HG03039 (cell line): ENCODE data around the gene POLR2B.
"Not testable (repeated sequence)": the region's sequence is repeated elsewhere in the genome, so short reads cannot be mapped to it uniquely, and the experiment has no call there.

Source experiments
- ATAC-seq: cut with Tn5 transposase; IDR thresholded peaks from one replicate; pipeline ENCODE4 v1.9.1; 2021; ENCODE audit warnings: mild to moderate bottlenecking, moderate library complexity; ENCODE audit not compliant: unreplicated experiment

Gene POLR2B

GRCh38 chr4:56986192-56986591 lies 7.5 kb downstream of the POLR2B start:
- ATAC-seq: no peak

GRCh38 chr4:56986952-56987351 lies 8.3 kb downstream of the POLR2B start:
- ATAC-seq: no peak

- no peak for ATAC-seq
Observed at GRCh38 chr4:56990109-56990905, 11.6 kb downstream of the POLR2B start.

GRCh38 chr4:56995525-56995924 lies 16.8 kb downstream of the POLR2B start:
- no peak for ATAC-seq

GRCh38 chr4:56999751-57000150 lies 21.1 kb downstream of the POLR2B start:
- ATAC-seq: no peak

- no peak for ATAC-seq
Observed at GRCh38 chr4:57013543-57014120, 34.9 kb downstream of the POLR2B start.

GRCh38 chr4:57018980-57019379 lies 40.3 kb downstream of the POLR2B start:
- no peak for ATAC-seq

- no peak for ATAC-seq
Observed at GRCh38 chr4:57020467-57021101, 41.9 kb downstream of the POLR2B start.

GRCh38 chr4:57023104-57023503 lies 44.4 kb downstream of the POLR2B start:
- no peak for ATAC-seq

GRCh38 chr4:57034520-57034919 lies 55.8 kb downstream of the POLR2B start:
- ATAC-seq: no peak

GRCh38 chr4:57037982-57038604 lies 59.4 kb downstream of the POLR2B start:
- ATAC-seq: no peak

GRCh38 chr4:57039345-57039744 lies 60.6 kb downstream of the POLR2B start:
- no peak for ATAC-seq

GRCh38 chr4:57040510-57040909 lies 61.8 kb downstream of the POLR2B start:
- ATAC-seq: no peak

- no peak for ATAC-seq
Observed at GRCh38 chr4:57041020-57041419, 62.3 kb downstream of the POLR2B start.

- ATAC-seq: no peak
Observed at GRCh38 chr4:57042711-57043169, 64.0 kb downstream of the POLR2B start.

- no peak for ATAC-seq
Observed at GRCh38 chr4:57043347-57044251, 64.9 kb downstream of the POLR2B start.

- ATAC-seq: no peak
Observed at GRCh38 chr4:57044279-57044678, 65.6 kb downstream of the POLR2B start.

- no peak for ATAC-seq
Observed at GRCh38 chr4:57044996-57045395, 66.3 kb downstream of the POLR2B start.

GRCh38 chr4:57047046-57047445 lies 68.3 kb downstream of the POLR2B start:
- not testable (repeated sequence) for ATAC-seq

- no peak for ATAC-seq
Observed at GRCh38 chr4:57048590-57049304, 70.1 kb downstream of the POLR2B start.
